ENCODE measurements around the gene NRCAM. TPM values are rescaled to one million over a fixed set of nuclear protein-coding genes. Genes with fewer than 3 reads are reported as not detected.

NRCAM gene
- total and polyA plus RNA-seq, 2 of the 8 experiments (the other 6 are each of a cell fraction or from before 2014, with no cell fraction given) = 2.7 to 3.8 TPM

- POLR2A ChIA-PET (ENCODE audit: partially characterized antibody) = no interaction called here
- CTCF ChIA-PET (ENCODE audit: partially characterized antibody) = interaction anchor here (1.4 kb wide), 1 partner anchor 366 kb away, joined by 3 read pairs; no protein-coding TSS in a partner anchor
- no peaks in the 10 kb centered on the region; the same call in 1 of the 2 replicates for H3K23me2 ChIP-seq (ENCODE audit: low read depth, low read length)
- DNase-seq (ENCODE audit: low read depth in 1 of 2, low spot score in 2 of 2) (no peak), FAIRE-seq (no peak)
- WGBS, 2 experiments (ENCODE audit: extremely low coverage in 1 of 2, insufficient coverage in 1 of 2, insufficient read length in 1 of 2, insufficient replicate concordance in 2 of 2, low coverage in 1 of 2, low lambda C conversion rate in 2 of 2, missing lambda C conversion rate in 1 of 2) = 86% methylated on average over 2 of the region's 2 CpGs; no CpG with 5 or more reads in 1 of the 2 experiments
- H3K9ac ChIP-seq (replicated peaks in 1 of 4; ENCODE audit: extremely low read depth in 1 of 4, low read depth in 3 of 4, low read length in 3 of 4) = no peak overlapping the region
- no peak overlapping the region for H2AFZ ChIP-seq (ENCODE audit: low read length)
- no peaks in the 10 kb centered on the region for H3K79me2 ChIP-seq (ENCODE audit: control insufficient read depth in 1 of 2, insufficient read depth in 2 of 2, low read length in 2 of 2)
- no peak overlapping the region for H2BK15ac ChIP-seq (ENCODE audit: low read length)
- H2BK20ac ChIP-seq (ENCODE audit: low read length) = no peak overlapping the region
- no peak overlapping the region for H3K56ac ChIP-seq (replicated peaks; ENCODE audit: insufficient read length, low read depth, low read length)
- no peaks in the 10 kb centered on the region for H3K27me3 ChIP-seq (replicated peaks in 1 of 4; ENCODE audit: control insufficient read depth in 3 of 4, extremely low read depth in 1 of 4, insufficient read depth in 3 of 4, low read length in 3 of 4)
- H3K4me2 ChIP-seq (ENCODE audit: insufficient read depth in 1 of 2, low read depth in 2 of 2, low read length in 2 of 2) = no peak overlapping the region
- no peak overlapping the region for H2BK5ac ChIP-seq (ENCODE audit: low read depth, low read length)
- no peak overlapping the region for H3K18ac ChIP-seq (ENCODE audit: extremely low read depth, low read length)
- no peaks in the 10 kb centered on the region for H3K4me1 ChIP-seq (replicated peaks in 1 of 4; ENCODE audit: control insufficient read depth in 3 of 4, insufficient read depth in 4 of 4, low read length in 3 of 4)
- H3K4me3 ChIP-seq (ENCODE audit: extremely low read depth in 1 of 4, insufficient read depth in 2 of 4, low read depth in 3 of 4, low read length in 4 of 4) = no peak overlapping the region
- no peak overlapping the region for H3K4ac ChIP-seq (replicated peaks; ENCODE audit: insufficient read length, low read depth, low read length)
- no peak overlapping the region for H2BK12ac ChIP-seq (ENCODE audit: low read depth, low read length)
- no peak overlapping the region for H4K8ac ChIP-seq (ENCODE audit: extremely low read depth, insufficient read depth, low read length)
- H3K36me3 ChIP-seq (ENCODE audit: control insufficient read depth in 2 of 4, insufficient read depth in 4 of 4, low read length in 3 of 4) = no peaks in the 10 kb centered on the region
- H3K14ac ChIP-seq (ENCODE audit: insufficient read length) = no peak overlapping the region
- no peak overlapping the region for H4K91ac ChIP-seq (replicated peaks; ENCODE audit: insufficient read length, low read length)
- no peak overlapping the region for H2BK120ac ChIP-seq (replicated peaks; ENCODE audit: low read depth, low read length)
- no peak overlapping the region for H3K27ac ChIP-seq (ENCODE audit: low read depth, low read length)
- H3K79me1 ChIP-seq (ENCODE audit: low read depth, low read length) = no peaks in the 10 kb centered on the region
- H4K20me1 ChIP-seq (replicated peaks in 1 of 2; ENCODE audit: control insufficient read depth in 1 of 2, insufficient read depth in 2 of 2, low read length in 2 of 2) = no peaks in the 10 kb centered on the region
- no peak overlapping the region for H2AK5ac ChIP-seq (ENCODE audit: low read depth, low read length)
- no peak overlapping the region for H3K23ac ChIP-seq (ENCODE audit: insufficient read length)
- H3K9me3 ChIP-seq (ENCODE audit: insufficient read depth in 2 of 2, low read depth in 1 of 2, low read length in 1 of 2) = no peaks in the 10 kb centered on the region
- no peak overlapping the region for H4K5ac ChIP-seq (ENCODE audit: insufficient read length, low read depth, low read length)
- TF ChIP-seq MAFK (IDR thresholded peaks at IDR 0.05; ENCODE audit: low read depth, low read length) (no peak), CBX5 (IDR thresholded peaks at IDR 0.05; ENCODE audit: low read depth, low read length) (no peak), FOSL1 (IDR thresholded peaks at IDR 0.05; ENCODE audit: insufficient read depth, low read depth, low read length) (no peak)
These were observed 22.2 kb downstream of the NRCAM start for GRCh38 chr7:108434010-108434409.

All from H1 (cell line).